Left lung (tissue), 10 donors: ENCODE results near the gene CMIP. TPM values are rescaled to one million over a fixed set of nuclear protein-coding genes. Genes with fewer than 3 reads are reported as not detected.

Experiments used
- ATAC-seq: fragments of 200-7000 bp; cut with Tn5 transposase; one replicate; pipeline ENCODE4 v1.9.1; 2020; ENCODE audit warnings: moderate library complexity
- DNase-seq, 4 donors: peaks; one replicate each; pipeline ENCODE4 v3.0.0-alpha.2; 2013 to 2020
- H3K27ac ChIP-seq, 2 donors: fragments of 200-600 bp; sonication (generic) in 1 of 2; one replicate each; pipeline versions ENCODE4 v1.5.0 to v1.8.0; 2020 to 2021
- H3K27me3 ChIP-seq, 2 donors: fragments of 200-600 bp; sonication (generic) in 1 of 2; one replicate each; pipeline versions ENCODE4 v1.5.0 to v1.8.0; 2020 to 2021
- H3K36me3 ChIP-seq, 2 donors: fragments of 200-600 bp; sonication (generic) in 1 of 2; one replicate each; pipeline versions ENCODE4 v1.5.0 to v1.8.0; 2020 to 2021
- H3K4me1 ChIP-seq, 2 donors: fragments of 200-600 bp; one replicate each; pipeline ENCODE4 v1.8.0; 2021
- H3K4me3 ChIP-seq, 2 donors: fragments of 200-600 bp; sonication (generic) in 1 of 2; one replicate each; pipeline versions ENCODE4 v1.5.0 to v1.8.0; 2020 to 2021; ENCODE audit warnings: mild to moderate bottlenecking in 1 of 2
- H3K9me3 ChIP-seq, 2 donors: fragments of 200-600 bp; sonication (generic) in 1 of 2; one replicate each; pipeline versions ENCODE4 v1.5.0 to v1.8.0; 2020 to 2021
- CTCF ChIP-seq, 2 donors: fragments of 200-600 bp; sonication (generic) in 1 of 2; IDR thresholded peaks; one replicate each; pipeline versions ENCODE4 v1.5.0 to v1.8.0; 2021; ENCODE audit warnings: antibody characterized with exemption in 2 of 2
- intact Hi-C, 2 donors: fragments of 100-400 bp; cut with DNase I; formaldehyde crosslinking; loops; one replicate each; pipeline versions ENCODE4 v1.11.2 to v1.14.2; 2022
- polyA plus RNA-seq, 6 donors: library from polyadenylated mRNA; unstranded; fragments of 120-200 nt; gene quantifications; one replicate each; pipeline ENCODE4 v1.2.1, GENCODE V29; 2013; ENCODE audit not compliant: insufficient read length in 6 of 6
- total RNA-seq, 2 donors: library from RNA; stranded (reverse); fragmentation: NEBNext Ultra II Directional; extraction: Animal tissue kit (Norgen Biotek cat#: 25700); gene quantifications; one replicate each; pipeline ENCODE4 v1.2.1, GENCODE V29; 2021
- donor health status: DM: no; HTN: yes; CAD: no.
- donor health status: DM: no; HTN: no; CAD: no.

Gene CMIP
- total and polyA plus RNA-seq, 8 donors, result 35.3 to 55.8 (median 40.4) TPM

GRCh38 chr16:81626181-81626674, 181.6 kb downstream of the CMIP start:
- H3K9me3 ChIP-seq, result no peaks in the 10 kb centered on the region
- no peak overlapping the region for H3K4me3 ChIP-seq
- ATAC-seq (no peak), DNase-seq (no peak)
- intact Hi-C loops, result loop anchor here in 1 of 2 donors (10.0 kb wide), 1 partner anchor 99 kb away; no protein-coding TSS in a partner anchor
- peak overlapping the region in 1 of 2 donors; percentile 40 for H3K27ac ChIP-seq
- TF ChIP-seq CTCF (IDR thresholded peaks at IDR 0.05), result no peak
- no peaks in the 10 kb centered on the region for H3K27me3 ChIP-seq
- peaks cover 0 to 10% of the 10 kb centered on the region in 2 donors for H3K36me3 ChIP-seq
- peaks cover 9 to 26% of the 10 kb centered on the region in 2 donors for H3K4me1 ChIP-seq

GRCh38 chr16:81627024-81627423, 182.4 kb downstream of the CMIP start:
- H3K27ac ChIP-seq, result no peak overlapping the region
- DNase-seq (no peak), ATAC-seq (no peak)
- H3K4me3 ChIP-seq, result no peak overlapping the region
- no peaks in the 10 kb centered on the region for H3K9me3 ChIP-seq
- H3K27me3 ChIP-seq, result no peaks in the 10 kb centered on the region
- peaks cover 0 to 2% of the 10 kb centered on the region in 2 donors for H3K36me3 ChIP-seq
- H3K4me1 ChIP-seq, result peaks cover 9 to 33% of the 10 kb centered on the region in 2 donors
- intact Hi-C loops, result loop anchor here in 1 of 2 donors (10.0 kb wide), 1 partner anchor 98 kb away; no protein-coding TSS in a partner anchor
- no peak for TF ChIP-seq CTCF (IDR thresholded peaks at IDR 0.05)

GRCh38 chr16:81627729-81628244, 183.2 kb downstream of the CMIP start:
- no peak for DNase-seq

GRCh38 chr16:81629034-81629802, 184.6 kb downstream of the CMIP start:
- Histone ChIP-seq H3K27ac (no peak overlapping the region), H3K9me3 (no peaks in the 10 kb centered on the region), H3K4me1 (peaks cover 9 to 55% of the 10 kb centered on the region in 2 donors), H3K4me3 (no peak overlapping the region), H3K27me3 (no peaks in the 10 kb centered on the region), H3K36me3 (no peaks in the 10 kb centered on the region)
- DNase-seq, result peak in 1 of 4 donors; percentile 47
- intact Hi-C loops, result loop anchor here in 1 of 2 donors (10.0 kb wide), 1 partner anchor 96 kb away; no protein-coding TSS in a partner anchor
- ATAC-seq, result no peak
- TF ChIP-seq CTCF (IDR thresholded peaks at IDR 0.05), result no peak

More at GRCh38 chr16:81627729-81628244, 183.2 kb downstream of the CMIP start:
- Histone ChIP-seq H3K4me3 (no peak overlapping the region), H3K9me3 (no peaks in the 10 kb centered on the region), H3K27me3 (no peaks in the 10 kb centered on the region), H3K36me3 (no peaks in the 10 kb centered on the region), H3K4me1 (peaks cover 9 to 41% of the 10 kb centered on the region in 2 donors), H3K27ac (no peak overlapping the region)
- intact Hi-C loops, result loop anchor here in 1 of 2 donors (10.0 kb wide), 1 partner anchor 97 kb away; no protein-coding TSS in a partner anchor
- ATAC-seq, result no peak
- TF ChIP-seq CTCF (IDR thresholded peaks at IDR 0.05), result no peak
